Activated CD4-positive, CD25-positive, alpha-beta regulatory T cell treated with anti-CD3 and anti-CD28 coated beads, Interleukin-2, amount 50 U/mL, for 16 hours (primary cell): ENCODE results near the gene TSFM.
"Not testable (repeated sequence)": the region's sequence is repeated elsewhere in the genome, so short reads cannot be mapped to it uniquely, and the experiment has no call there.

Experiments used
- DNase-seq: peaks from one replicate; pipeline ENCODE4 v3.0.0-alpha.2; 2020; ENCODE audit warnings: low read depth, low spot score

TSFM gene

GRCh38 chr12:57815177-57816000, 32.8 kb downstream of the TSFM start:
- DNase-seq: no peak

- DNase-seq: no peak
Observed at GRCh38 chr12:57816001-57816854, 33.6 kb downstream of the TSFM start.

- DNase-seq: no peak
Observed at GRCh38 chr12:57816855-57817151, 34.2 kb downstream of the TSFM start.

- no peak for DNase-seq
Observed at GRCh38 chr12:57817261-57817989, 34.8 kb downstream of the TSFM start.

GRCh38 chr12:57817990-57818331, 35.4 kb downstream of the TSFM start:
- DNase-seq: not testable (repeated sequence)

GRCh38 chr12:57820119-57820518, 37.5 kb downstream of the TSFM start:
- DNase-seq: not testable (repeated sequence)

GRCh38 chr12:57821015-57821414, 38.4 kb downstream of the TSFM start:
- DNase-seq: not testable (repeated sequence)

- DNase-seq: no peak
Observed at GRCh38 chr12:57821474-57822214, 39.1 kb downstream of the TSFM start.

GRCh38 chr12:57822392-57823130, 40.0 kb downstream of the TSFM start:
- DNase-seq: no peak

GRCh38 chr12:57823131-57823907, 40.7 kb downstream of the TSFM start:
- DNase-seq: no peak

GRCh38 chr12:57823908-57824640, 41.5 kb downstream of the TSFM start:
- DNase-seq: no peak

GRCh38 chr12:57825451-57825850, 42.9 kb downstream of the TSFM start:
- DNase-seq: no peak

- no peak for DNase-seq
Observed at GRCh38 chr12:57826400-57826799, 43.8 kb downstream of the TSFM start.

- no peak for DNase-seq
Observed at GRCh38 chr12:57826966-57827365, 44.4 kb downstream of the TSFM start.

GRCh38 chr12:57829025-57829777, 46.6 kb downstream of the TSFM start:
- DNase-seq: no peak

GRCh38 chr12:57830393-57830792, 47.8 kb downstream of the TSFM start:
- no peak for DNase-seq

- DNase-seq: no peak
Observed at GRCh38 chr12:57832966-57833365, 50.4 kb downstream of the TSFM start.

GRCh38 chr12:57833672-57834071, 51.1 kb downstream of the TSFM start:
- DNase-seq: no peak
